GM12864 (cell line): ENCODE measurements around the gene CASP8AP2.

Experiments
- DNase-seq: peaks from one replicate; pipeline ENCODE4 v3.0.0-alpha.2; 2011; ENCODE audit warnings: low read depth
- H3K4me3 ChIP-seq: 2 replicates; pipeline ENCODE4 v1.5.1; 2011; ENCODE audit warnings: mild to moderate bottlenecking, low read depth, low read length, control low read depth
- CTCF ChIP-seq: IDR thresholded peaks from 2 replicates; pipeline ENCODE4 v1.5.1; 2011; ENCODE audit warnings: low read depth, mild to moderate bottlenecking, moderate library complexity, low read length, control low read depth, inconsistent platforms; ENCODE audit errors: missing control alignments

CASP8AP2 gene

GRCh38 chr6:89859744-89860143 lies 30.1 kb downstream of the CASP8AP2 start:
- peak; percentile 43 for DNase-seq
- no peak overlapping the region for H3K4me3 ChIP-seq
- TF ChIP-seq CTCF = no peak

DNA sequence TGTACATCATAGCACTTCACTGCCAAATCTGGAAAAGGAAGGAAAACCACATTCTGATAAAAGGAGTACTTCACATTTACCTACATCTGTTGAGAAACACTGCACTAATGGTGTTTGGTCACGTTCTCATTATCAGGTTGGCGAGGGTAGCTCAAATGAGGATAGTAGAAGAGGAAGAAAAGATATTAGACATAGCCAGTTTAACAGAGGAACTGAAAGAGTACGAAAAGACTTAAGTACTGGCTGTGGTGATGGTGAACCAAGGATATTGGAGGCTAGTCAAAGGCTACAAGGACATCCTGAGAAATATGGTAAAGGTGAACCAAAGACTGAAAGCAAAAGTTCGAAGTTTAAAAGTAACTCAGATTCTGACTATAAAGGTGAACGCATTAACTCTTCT lies 32.6 kb downstream of the CASP8AP2 start:
- H3K4me3 ChIP-seq = no peak overlapping the region
- peak; percentile 45 for DNase-seq
- TF ChIP-seq CTCF = no peak

- TF ChIP-seq CTCF = no peak
- no peak for DNase-seq
- no peak overlapping the region for H3K4me3 ChIP-seq
These were observed 33.0 kb downstream of the CASP8AP2 start for GRCh38 chr6:89862698-89863097.

- DNase-seq = no peak
- no peak for TF ChIP-seq CTCF
- H3K4me3 ChIP-seq = no peak overlapping the region
These were observed 36.5 kb downstream of the CASP8AP2 start for GRCh38 chr6:89866024-89866678.

GRCh38 chr6:89873721-89874120 lies 44.0 kb downstream of the CASP8AP2 start:
- no peak for TF ChIP-seq CTCF
- H3K4me3 ChIP-seq = no peak overlapping the region
- no peak for DNase-seq

DNA sequence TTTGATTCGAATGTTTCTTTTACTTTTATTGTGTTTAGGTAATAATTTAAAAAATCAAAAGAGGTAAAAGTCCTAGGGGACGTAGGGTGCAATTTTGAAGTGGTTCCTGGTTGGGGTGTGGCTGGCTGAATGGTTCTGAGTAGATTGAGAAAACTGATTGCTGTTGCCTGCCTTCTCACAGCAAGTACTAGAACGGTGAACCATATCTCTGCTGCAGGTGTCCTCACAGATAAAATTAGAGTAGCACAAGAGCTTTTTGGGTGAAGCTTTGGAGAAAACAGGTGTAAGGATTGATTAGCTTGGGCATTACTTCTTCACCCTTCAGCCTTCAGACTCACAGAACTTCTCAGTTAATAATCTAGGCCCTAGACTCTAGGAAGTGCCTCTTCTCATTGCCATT lies 44.8 kb downstream of the CASP8AP2 start:
- no peak overlapping the region for H3K4me3 ChIP-seq
- no peak for TF ChIP-seq CTCF
- no peak for DNase-seq
